Neuronal stem cell (in vitro differentiated cells): ENCODE results near the gene EMP2.

Experiments
- DNase-seq: peaks from one replicate; pipeline ENCODE4 v3.0.0-alpha.2; 2013; ENCODE audit warnings: low spot score
- H2AFZ ChIP-seq: one replicate; pipeline ENCODE4 v1.6.1; 2013; ENCODE audit warnings: mild to moderate bottlenecking, low read length, inconsistent platforms
- H2AK5ac ChIP-seq: 2 replicates; pipeline ENCODE4 v1.6.1; 2013; ENCODE audit warnings: low read depth, mild to moderate bottlenecking, inconsistent platforms, low read length, moderate library complexity, mixed read lengths
- H2BK120ac ChIP-seq: 2 replicates; pipeline ENCODE4 v1.6.1; 2013; ENCODE audit warnings: low read depth, mild to moderate bottlenecking, inconsistent platforms, low read length, moderate library complexity, mixed read lengths
- H2BK12ac ChIP-seq: one replicate; pipeline ENCODE4 v1.6.1; 2013; ENCODE audit warnings: low read length, inconsistent platforms
- H2BK15ac ChIP-seq: 2 replicates; pipeline ENCODE4 v1.6.1; 2013; ENCODE audit warnings: mild to moderate bottlenecking, low read length, inconsistent platforms, mixed read lengths
- H2BK5ac ChIP-seq: one replicate; pipeline ENCODE4 v1.6.1; 2013; ENCODE audit warnings: inconsistent platforms, mild to moderate bottlenecking, low read length, moderate library complexity
- H3K14ac ChIP-seq: one replicate; pipeline ENCODE4 v1.6.1; 2013; ENCODE audit warnings: low read length, inconsistent platforms
- H3K18ac ChIP-seq: 2 replicates; pipeline ENCODE4 v1.6.1; 2013; ENCODE audit warnings: low read length, inconsistent platforms
- H3K23ac ChIP-seq: 2 replicates; pipeline ENCODE4 v1.6.1; 2013; ENCODE audit warnings: low read depth, mild to moderate bottlenecking, mixed read lengths, low read length, inconsistent platforms; ENCODE audit not compliant: poor library complexity
- H3K27ac ChIP-seq: replicated peaks from 3 replicates; pipeline ENCODE4 v1.5.1; 2013; ENCODE audit warnings: low read length, inconsistent platforms
- H3K27me3 ChIP-seq, 3 experiments: 2 replicates each; pipeline ENCODE4 v1.6.1; 2013; ENCODE audit warnings: low read length in 3 of 3, mild to moderate bottlenecking in 2 of 3, inconsistent platforms in 1 of 3, low read depth in 1 of 3, mixed read lengths in 1 of 3, moderate library complexity in 1 of 3; ENCODE audit not compliant: control insufficient read depth in 3 of 3, insufficient read depth in 3 of 3
- H3K36me3 ChIP-seq, 2 donors: replicated peaks in 1 of 2; 2 replicates each; pipeline ENCODE4 v1.6.1; 2013; ENCODE audit warnings: low read length in 2 of 2; ENCODE audit not compliant: control insufficient read depth in 2 of 2, insufficient read depth in 2 of 2
- H3K4ac ChIP-seq: 2 replicates; pipeline ENCODE4 v1.6.1; 2013; ENCODE audit warnings: inconsistent platforms, mild to moderate bottlenecking, low read length, moderate library complexity
- H3K4me1 ChIP-seq, 2 donors: 1 replicate in 1 of 2; 2 replicates in 1 of 2; pipeline ENCODE4 v1.6.1; 2013; ENCODE audit warnings: low read length in 2 of 2, low read depth in 1 of 2; ENCODE audit not compliant: control insufficient read depth in 2 of 2, insufficient read depth in 1 of 2
- H3K4me2 ChIP-seq: one replicate; pipeline ENCODE4 v1.6.1; 2013; ENCODE audit warnings: mild to moderate bottlenecking, low read length, inconsistent platforms; ENCODE audit not compliant: insufficient read depth, poor library complexity, severe bottlenecking
- H3K4me3 ChIP-seq, 2 donors: 2 replicates each; pipeline ENCODE4 v1.5.1; 2013; ENCODE audit warnings: low read length in 2 of 2, mild to moderate bottlenecking in 2 of 2, inconsistent platforms in 1 of 2, moderate library complexity in 1 of 2
- H3K79me1 ChIP-seq: one replicate; pipeline ENCODE4 v1.6.1; 2013; ENCODE audit warnings: low read depth, mild to moderate bottlenecking, inconsistent platforms, low read length, moderate library complexity
- H3K9ac ChIP-seq: one replicate; pipeline ENCODE4 v1.6.1; 2013; ENCODE audit warnings: mild to moderate bottlenecking, low read depth, low read length, inconsistent platforms; ENCODE audit not compliant: poor library complexity
- H3K9me3 ChIP-seq, 2 donors: replicated peaks in 1 of 2; 2 replicates each; pipeline versions ENCODE3 to v1.6.1; 2013; ENCODE audit warnings: low read length in 2 of 2, mild to moderate bottlenecking in 2 of 2, inconsistent platforms in 1 of 2, low read depth in 1 of 2, mixed read lengths in 1 of 2, moderate library complexity in 1 of 2; ENCODE audit not compliant: control insufficient read depth in 2 of 2, insufficient read depth in 1 of 2
- H4K8ac ChIP-seq: one replicate; pipeline ENCODE4 v1.6.1; 2013; ENCODE audit warnings: low read depth, mild to moderate bottlenecking, inconsistent platforms, low read length, moderate library complexity
- H4K91ac ChIP-seq: one replicate; pipeline ENCODE4 v1.6.1; 2013; ENCODE audit warnings: low read length, low read depth, mild to moderate bottlenecking, inconsistent platforms; ENCODE audit not compliant: poor library complexity
- WGBS, 2 donors: extraction: QIAGEN DNeasy Blood & Tissue Kit; methylation state at CpG; one replicate each; pipeline ENCODE4 v1.1.7; 2013; ENCODE audit warnings: missing lambda C conversion rate in 2 of 2, mixed read lengths in 1 of 2; ENCODE audit not compliant: insufficient read length in 2 of 2, insufficient replicate concordance in 1 of 2; ENCODE audit errors: extremely low coverage in 2 of 2; 5-methylcytosine and 5-hydroxymethylcytosine counted together

EMP2 gene

DNA sequence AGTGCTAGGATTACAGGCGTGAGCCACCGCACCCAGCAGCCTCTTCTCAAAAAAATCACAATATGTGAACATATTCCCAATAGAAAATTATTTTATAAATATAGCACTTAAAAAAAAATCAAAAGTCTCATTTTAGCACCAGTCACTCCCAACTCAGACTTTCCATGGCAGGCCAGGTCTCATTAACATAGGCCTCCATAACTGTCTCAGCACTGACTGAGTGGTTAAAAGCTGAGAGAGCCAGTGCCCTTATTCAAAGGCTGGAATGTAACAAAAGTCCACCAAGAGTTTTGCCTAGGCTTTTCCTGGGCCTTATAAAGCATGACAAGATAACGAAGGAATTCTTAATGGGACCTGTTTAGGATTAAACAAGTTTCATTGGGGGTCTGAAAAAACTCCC, 79.8 kb downstream of the EMP2 start:
- Histone ChIP-seq H3K27ac (no peak overlapping the region), H3K14ac (no peak overlapping the region), H3K79me1 (no peaks in the 10 kb centered on the region), H2BK12ac (no peak overlapping the region), H2AFZ (no peak overlapping the region), H4K8ac (no peak overlapping the region), H3K36me3 (no peaks in the 10 kb centered on the region), H4K91ac (no peak overlapping the region), H2BK120ac (no peak overlapping the region), H2BK5ac (no peak overlapping the region), H3K4ac (no peak overlapping the region), H2AK5ac (no peak overlapping the region), H3K4me2 (no peak overlapping the region), H3K23ac (no peak overlapping the region), H3K9me3 (peaks cover 0 to 2% of the 10 kb centered on the region in 2 donors), H3K9ac (no peak overlapping the region), H3K4me3 (no peak overlapping the region), H3K4me1 (no peaks in the 10 kb centered on the region), H2BK15ac (no peak overlapping the region), H3K27me3 (no peaks in the 10 kb centered on the region), H3K18ac (no peak overlapping the region)
- WGBS, 2 donors: no CpG with 5 or more reads among the region's 3 CpGs
- no peak for DNase-seq

DNA sequence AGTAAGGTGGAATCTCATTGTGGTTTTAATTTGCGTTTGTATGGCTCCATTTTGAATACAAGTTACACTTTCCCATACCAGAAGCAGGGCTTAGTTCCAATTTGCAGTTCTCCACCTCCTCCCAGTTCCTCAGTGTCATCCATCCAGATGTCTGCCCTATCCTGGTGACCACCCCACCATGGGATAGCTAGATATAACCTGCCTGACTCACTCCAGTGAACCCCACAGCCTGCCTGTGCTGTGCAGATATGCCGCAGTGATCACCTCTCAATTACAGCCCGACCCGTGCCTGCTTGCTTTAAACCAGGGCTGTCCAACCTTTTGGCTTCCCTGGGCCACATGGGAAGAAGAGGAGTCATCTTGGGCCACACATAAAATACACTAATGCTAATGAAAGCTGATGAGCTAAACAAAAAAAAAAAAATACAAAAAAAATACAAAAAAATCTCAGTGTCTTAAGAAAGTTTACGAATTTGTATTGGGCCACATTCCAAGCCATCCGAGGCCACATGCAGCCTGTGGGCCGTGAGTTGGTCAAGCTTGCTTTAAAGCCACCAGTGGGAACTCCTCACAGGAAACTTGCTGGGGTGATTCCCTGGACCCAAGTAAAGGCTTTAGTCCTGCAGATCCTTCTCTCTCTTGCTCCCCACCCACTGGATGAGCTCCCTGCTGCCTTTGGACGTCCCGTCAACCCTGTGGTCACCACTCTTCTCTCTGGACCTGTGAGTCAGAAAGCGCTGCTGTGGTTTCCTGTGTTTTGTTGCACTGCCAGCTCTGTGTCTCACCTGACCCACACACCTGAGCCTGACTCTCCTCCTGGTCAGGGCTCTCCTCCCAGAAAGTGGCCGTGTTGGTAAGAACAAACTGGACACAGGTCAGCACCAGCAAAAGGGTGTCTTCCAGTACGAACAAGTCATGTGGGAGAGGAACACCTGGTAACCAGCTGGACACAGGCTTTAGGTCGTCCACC, 83.0 kb downstream of the EMP2 start:
- H4K91ac ChIP-seq: no peak overlapping the region
- H3K18ac ChIP-seq: no peak overlapping the region
- no peak overlapping the region for H3K4ac ChIP-seq
- H3K27ac ChIP-seq: no peak overlapping the region
- no peak overlapping the region for H3K9ac ChIP-seq
- H3K4me3 ChIP-seq: no peak overlapping the region
- no peak overlapping the region for H3K23ac ChIP-seq
- H2AFZ ChIP-seq: no peak overlapping the region
- H3K9me3 ChIP-seq: peaks cover 0 to 2% of the 10 kb centered on the region in 2 donors
- H3K27me3 ChIP-seq: no peaks in the 10 kb centered on the region
- no peak overlapping the region for H3K14ac ChIP-seq
- H3K79me1 ChIP-seq: no peaks in the 10 kb centered on the region
- no peak overlapping the region for H2BK15ac ChIP-seq
- H3K4me1 ChIP-seq: no peaks in the 10 kb centered on the region
- H2BK12ac ChIP-seq: no peak overlapping the region
- H4K8ac ChIP-seq: no peak overlapping the region
- H2BK5ac ChIP-seq: no peak overlapping the region
- no peak for DNase-seq
- H3K4me2 ChIP-seq: no peak overlapping the region
- no CpG with 5 or more reads among the region's 13 CpGs for WGBS, 2 donors
- H3K36me3 ChIP-seq: no peaks in the 10 kb centered on the region
- H2AK5ac ChIP-seq: no peak overlapping the region
- no peak overlapping the region for H2BK120ac ChIP-seq

DNA sequence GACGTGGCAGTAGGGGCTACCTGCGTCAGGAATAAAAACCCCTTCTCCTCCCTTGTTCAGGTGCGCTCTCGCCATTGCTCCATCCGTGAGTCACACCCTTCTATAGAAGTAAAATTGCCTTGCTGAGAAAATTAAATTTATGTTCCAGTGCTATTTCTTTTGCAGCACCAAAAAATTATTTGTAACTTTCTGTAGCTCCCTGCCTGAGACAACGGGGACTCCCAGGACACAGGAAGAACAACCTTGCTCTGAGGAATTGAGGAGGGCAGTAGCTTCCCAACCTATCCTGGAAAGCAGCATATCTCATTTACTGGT, 85.4 kb downstream of the EMP2 start:
- no peak overlapping the region for H3K23ac ChIP-seq
- no peak overlapping the region for H2BK120ac ChIP-seq
- no peak overlapping the region for H3K27ac ChIP-seq
- peaks cover 0 to 2% of the 10 kb centered on the region in 2 donors for H3K9me3 ChIP-seq
- no peak overlapping the region for H3K4me2 ChIP-seq
- no peak overlapping the region for H3K4ac ChIP-seq
- H3K36me3 ChIP-seq: no peaks in the 10 kb centered on the region
- H3K4me3 ChIP-seq: no peak overlapping the region
- H3K4me1 ChIP-seq: no peaks in the 10 kb centered on the region
- H3K14ac ChIP-seq: no peak overlapping the region
- H2AK5ac ChIP-seq: no peak overlapping the region
- no peak overlapping the region for H2BK12ac ChIP-seq
- no peaks in the 10 kb centered on the region for H3K27me3 ChIP-seq
- WGBS, 2 donors: no CpG with 5 or more reads among the region's 6 CpGs
- no peak overlapping the region for H2AFZ ChIP-seq
- no peak overlapping the region for H2BK15ac ChIP-seq
- H3K9ac ChIP-seq: no peak overlapping the region
- no peak overlapping the region for H3K18ac ChIP-seq
- no peak overlapping the region for H4K8ac ChIP-seq
- H3K79me1 ChIP-seq: no peaks in the 10 kb centered on the region
- DNase-seq: no peak
- H4K91ac ChIP-seq: no peak overlapping the region
- H2BK5ac ChIP-seq: no peak overlapping the region

DNA sequence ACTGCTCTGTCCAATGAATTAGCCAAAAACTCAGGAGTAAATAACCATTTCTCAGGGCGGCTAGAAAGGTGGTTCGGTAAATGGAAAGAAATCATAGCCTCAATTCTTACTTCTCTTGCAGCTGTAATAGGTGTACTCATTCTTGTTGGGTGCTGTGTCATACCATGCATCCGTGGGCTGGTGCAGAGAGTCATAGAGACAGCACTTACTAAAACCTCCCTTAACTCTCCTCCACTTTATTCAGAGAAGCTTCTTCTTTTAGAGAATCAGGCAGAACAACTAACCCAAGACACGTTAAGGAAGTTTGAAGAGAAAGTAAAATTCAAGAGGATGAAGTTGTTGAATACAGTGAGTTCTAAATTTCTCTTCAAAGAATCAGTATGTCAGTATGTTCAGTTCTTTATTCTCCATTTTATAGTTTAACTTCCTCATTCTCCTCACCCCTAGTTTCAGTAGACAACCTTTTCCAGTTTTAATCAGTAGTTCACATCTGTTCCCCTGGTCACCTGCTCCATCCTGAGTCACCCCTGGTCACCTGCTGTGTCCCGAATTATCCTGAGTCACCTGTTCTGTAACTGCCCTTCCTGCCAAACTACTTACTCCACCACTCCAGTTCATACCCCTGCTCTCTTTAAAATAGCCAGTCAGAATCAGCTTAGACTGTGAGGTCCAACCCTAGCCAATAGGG, 85.9 kb downstream of the EMP2 start:
- WGBS, 2 donors: no CpG with 5 or more reads among the region's 5 CpGs
- Histone ChIP-seq H4K8ac (no peak overlapping the region), H2BK120ac (no peak overlapping the region), H3K4me2 (no peak overlapping the region), H2BK15ac (no peak overlapping the region), H3K4me1 (no peaks in the 10 kb centered on the region), H3K18ac (no peak overlapping the region), H4K91ac (no peak overlapping the region), H3K9ac (no peak overlapping the region), H2AFZ (no peak overlapping the region), H3K36me3 (no peaks in the 10 kb centered on the region), H3K4me3 (no peak overlapping the region), H3K9me3 (peaks cover 0 to 2% of the 10 kb centered on the region in 2 donors), H2AK5ac (no peak overlapping the region), H3K27ac (no peak overlapping the region), H3K4ac (no peak overlapping the region), H3K23ac (no peak overlapping the region), H2BK5ac (no peak overlapping the region), H2BK12ac (no peak overlapping the region), H3K79me1 (no peaks in the 10 kb centered on the region), H3K27me3 (no peaks in the 10 kb centered on the region), H3K14ac (no peak overlapping the region)
- no peak for DNase-seq
